ENCODE results near the gene WDFY4.

The WDFY4 gene

GRCh38 chr10:48958598-48959190 is 274.0 kb downstream of the WDFY4 start:
- H3K27ac ChIP-seq (ENCODE audit: low read depth, low read length): no peak overlapping the region
- no peak overlapping the region for H3K9ac ChIP-seq (ENCODE audit: low read length)
- no peaks in the 10 kb centered on the region for H3K27me3 ChIP-seq (ENCODE audit: control insufficient read depth, insufficient read depth, low read length)
- H3K4me3 ChIP-seq (ENCODE audit: low read length): no peak overlapping the region
- H3K4me1 ChIP-seq (ENCODE audit: control insufficient read depth, insufficient read depth, low read length): no peaks in the 10 kb centered on the region
- no peaks in the 10 kb centered on the region for H3K36me3 ChIP-seq (ENCODE audit: control insufficient read depth, insufficient read depth, low read length)

- no peak overlapping the region for H3K9ac ChIP-seq (ENCODE audit: low read length)
- no peaks in the 10 kb centered on the region for H3K36me3 ChIP-seq (ENCODE audit: control insufficient read depth, insufficient read depth, low read length)
- no peaks in the 10 kb centered on the region for H3K4me1 ChIP-seq (ENCODE audit: control insufficient read depth, insufficient read depth, low read length)
- no peak overlapping the region for H3K4me3 ChIP-seq (ENCODE audit: low read length)
- H3K27ac ChIP-seq (ENCODE audit: low read depth, low read length): no peak overlapping the region
- no peaks in the 10 kb centered on the region for H3K27me3 ChIP-seq (ENCODE audit: control insufficient read depth, insufficient read depth, low read length)
Measured at GRCh38 chr10:48964038-48964437, 279.4 kb downstream of the WDFY4 start.

GRCh38 chr10:48965460-48965859 is 280.8 kb downstream of the WDFY4 start:
- no peaks in the 10 kb centered on the region for H3K4me1 ChIP-seq (ENCODE audit: control insufficient read depth, insufficient read depth, low read length)
- H3K9ac ChIP-seq (ENCODE audit: low read length): no peak overlapping the region
- H3K27me3 ChIP-seq (ENCODE audit: control insufficient read depth, insufficient read depth, low read length): no peaks in the 10 kb centered on the region
- no peak overlapping the region for H3K27ac ChIP-seq (ENCODE audit: low read depth, low read length)
- no peak overlapping the region for H3K4me3 ChIP-seq (ENCODE audit: low read length)
- H3K36me3 ChIP-seq (ENCODE audit: control insufficient read depth, insufficient read depth, low read length): no peaks in the 10 kb centered on the region

- H3K27me3 ChIP-seq (ENCODE audit: control insufficient read depth, insufficient read depth, low read length): no peaks in the 10 kb centered on the region
- no peak overlapping the region for H3K27ac ChIP-seq (ENCODE audit: low read depth, low read length)
- no peaks in the 10 kb centered on the region for H3K36me3 ChIP-seq (ENCODE audit: control insufficient read depth, insufficient read depth, low read length)
- H3K4me1 ChIP-seq (ENCODE audit: control insufficient read depth, insufficient read depth, low read length): no peaks in the 10 kb centered on the region
- no peak overlapping the region for H3K4me3 ChIP-seq (ENCODE audit: low read length)
- no peak overlapping the region for H3K9ac ChIP-seq (ENCODE audit: low read length)
Measured at GRCh38 chr10:48968036-48968435, 283.4 kb downstream of the WDFY4 start.

GRCh38 chr10:48970046-48970445 is 285.4 kb downstream of the WDFY4 start:
- no peaks in the 10 kb centered on the region for H3K36me3 ChIP-seq (ENCODE audit: control insufficient read depth, insufficient read depth, low read length)
- H3K27ac ChIP-seq (ENCODE audit: low read depth, low read length): no peak overlapping the region
- no peak overlapping the region for H3K4me3 ChIP-seq (ENCODE audit: low read length)
- no peaks in the 10 kb centered on the region for H3K4me1 ChIP-seq (ENCODE audit: control insufficient read depth, insufficient read depth, low read length)
- H3K27me3 ChIP-seq (ENCODE audit: control insufficient read depth, insufficient read depth, low read length): no peaks in the 10 kb centered on the region
- no peak overlapping the region for H3K9ac ChIP-seq (ENCODE audit: low read length)

- no peak overlapping the region for H3K9ac ChIP-seq (ENCODE audit: low read length)
- H3K4me1 ChIP-seq (ENCODE audit: control insufficient read depth, insufficient read depth, low read length): no peaks in the 10 kb centered on the region
- H3K36me3 ChIP-seq (ENCODE audit: control insufficient read depth, insufficient read depth, low read length): no peaks in the 10 kb centered on the region
- H3K4me3 ChIP-seq (ENCODE audit: low read length): no peak overlapping the region
- H3K27me3 ChIP-seq (ENCODE audit: control insufficient read depth, insufficient read depth, low read length): no peaks in the 10 kb centered on the region
- H3K27ac ChIP-seq (ENCODE audit: low read depth, low read length): no peak overlapping the region
Measured at GRCh38 chr10:48970654-48971053, 286.0 kb downstream of the WDFY4 start.

- Histone ChIP-seq H3K4me1 (ENCODE audit: control insufficient read depth, insufficient read depth, low read length) (no peaks in the 10 kb centered on the region), H3K9ac (ENCODE audit: low read length) (no peak overlapping the region), H3K36me3 (ENCODE audit: control insufficient read depth, insufficient read depth, low read length) (no peaks in the 10 kb centered on the region), H3K4me3 (ENCODE audit: low read length) (no peak overlapping the region), H3K27ac (ENCODE audit: low read depth, low read length) (no peak overlapping the region), H3K27me3 (ENCODE audit: control insufficient read depth, insufficient read depth, low read length) (no peaks in the 10 kb centered on the region)
Measured at GRCh38 chr10:48973065-48973464, 288.4 kb downstream of the WDFY4 start.

GRCh38 chr10:48974510-48975156 is 290.0 kb downstream of the WDFY4 start:
- Histone ChIP-seq H3K27me3 (ENCODE audit: control insufficient read depth, insufficient read depth, low read length) (no peaks in the 10 kb centered on the region), H3K4me1 (ENCODE audit: control insufficient read depth, insufficient read depth, low read length) (no peaks in the 10 kb centered on the region), H3K36me3 (ENCODE audit: control insufficient read depth, insufficient read depth, low read length) (no peaks in the 10 kb centered on the region), H3K9ac (ENCODE audit: low read length) (no peak overlapping the region), H3K4me3 (ENCODE audit: low read length) (no peak overlapping the region), H3K27ac (ENCODE audit: low read depth, low read length) (no peak overlapping the region)

- Histone ChIP-seq H3K27me3 (ENCODE audit: control insufficient read depth, insufficient read depth, low read length) (no peaks in the 10 kb centered on the region), H3K27ac (ENCODE audit: low read depth, low read length) (no peak overlapping the region), H3K4me1 (ENCODE audit: control insufficient read depth, insufficient read depth, low read length) (no peaks in the 10 kb centered on the region), H3K4me3 (ENCODE audit: low read length) (no peak overlapping the region), H3K9ac (ENCODE audit: low read length) (no peak overlapping the region), H3K36me3 (ENCODE audit: control insufficient read depth, insufficient read depth, low read length) (no peaks in the 10 kb centered on the region)
Measured at GRCh38 chr10:48976196-48976595, 291.5 kb downstream of the WDFY4 start.

- H3K27ac ChIP-seq (ENCODE audit: low read depth, low read length): no peak overlapping the region
- no peak overlapping the region for H3K9ac ChIP-seq (ENCODE audit: low read length)
- H3K4me1 ChIP-seq (ENCODE audit: control insufficient read depth, insufficient read depth, low read length): no peaks in the 10 kb centered on the region
- H3K36me3 ChIP-seq (ENCODE audit: control insufficient read depth, insufficient read depth, low read length): no peaks in the 10 kb centered on the region
- H3K4me3 ChIP-seq (ENCODE audit: low read length): no peak overlapping the region
- no peaks in the 10 kb centered on the region for H3K27me3 ChIP-seq (ENCODE audit: control insufficient read depth, insufficient read depth, low read length)
Measured at GRCh38 chr10:48978318-48978717, 293.6 kb downstream of the WDFY4 start.

GRCh38 chr10:48981310-48981907 is 296.7 kb downstream of the WDFY4 start:
- no peak overlapping the region for H3K27ac ChIP-seq (ENCODE audit: low read depth, low read length)
- no peak overlapping the region for H3K4me3 ChIP-seq (ENCODE audit: low read length)
- H3K27me3 ChIP-seq (ENCODE audit: control insufficient read depth, insufficient read depth, low read length): no peaks in the 10 kb centered on the region
- no peak overlapping the region for H3K9ac ChIP-seq (ENCODE audit: low read length)
- no peaks in the 10 kb centered on the region for H3K36me3 ChIP-seq (ENCODE audit: control insufficient read depth, insufficient read depth, low read length)
- H3K4me1 ChIP-seq (ENCODE audit: control insufficient read depth, insufficient read depth, low read length): no peaks in the 10 kb centered on the region

GRCh38 chr10:48982584-48982983 is 297.9 kb downstream of the WDFY4 start:
- H3K4me3 ChIP-seq (ENCODE audit: low read length): no peak overlapping the region
- no peak overlapping the region for H3K27ac ChIP-seq (ENCODE audit: low read depth, low read length)

More at GRCh38 chr10:48982584-48982983, 297.9 kb downstream of the WDFY4 start:
- Histone ChIP-seq H3K27me3 (ENCODE audit: control insufficient read depth, insufficient read depth, low read length) (no peaks in the 10 kb centered on the region), H3K9ac (ENCODE audit: low read length) (no peak overlapping the region), H3K4me1 (ENCODE audit: control insufficient read depth, insufficient read depth, low read length) (no peaks in the 10 kb centered on the region), H3K36me3 (ENCODE audit: control insufficient read depth, insufficient read depth, low read length) (no peaks in the 10 kb centered on the region)
